HCT116 (cell line): ENCODE measurements around the gene AP1B1. TPM values are rescaled to one million over a fixed set of nuclear protein-coding genes. Genes with fewer than 3 reads are reported as not detected.
"Not testable (repeated sequence)": the region's sequence is repeated elsewhere in the genome, so short reads cannot be mapped to it uniquely, and the experiment has no call there.

ENCODE experiments used
- ATAC-seq: fragments of 200-7000 bp; cut with Tn5 transposase; 2 replicates; pipeline ENCODE4 v1.9.1; 2020; ENCODE audit warnings: mild to moderate bottlenecking, moderate library complexity
- BruUV-seq: library from RNA; stranded (reverse); fragments of 400-500 nt; replicated peaks from 2 replicates; lab custom pipeline; 2021; lab: Mats Ljungman, UMichigan
- CTCF ChIA-PET: fragments of 300-600 bp; sonication (Branson Sonifier 250); formaldehyde crosslinking; loops from one replicate; lab custom pipeline; 2021; ENCODE audit warnings: antibody characterized with exemption; lab: Charles Lee
- POLR2A ChIA-PET: fragments of 300-600, 350-600 bp; sonication (Branson Sonifier 250); formaldehyde crosslinking; loops from one replicate; lab custom pipeline; 2021; ENCODE audit warnings: antibody characterized with exemption; lab: Charles Lee
- RAD21 ChIA-PET, 2 experiments: fragments of 300-600 bp; sonication (Branson Sonifier 250); formaldehyde crosslinking; loops; one replicate each; lab custom pipeline; 2023; ENCODE audit warnings: low total read pairs in 2 of 2; ENCODE audit not compliant: uncharacterized antibody in 2 of 2, unreplicated experiment in 2 of 2, low non-redundant PET in 1 of 2; lab: Charles Lee
- DNase-seq: peaks from one replicate; pipeline ENCODE4 v3.0.0-alpha.2; 2010; ENCODE audit warnings: low read depth, low spot score
- H2AFZ ChIP-seq: fragments of 200-600 bp; shearing (Covaris generic), sonication (generic); 2 replicates; pipeline ENCODE4 v1.6.1; 2017; ENCODE audit warnings: low read depth, mixed run types, mixed read lengths, antibody characterized with exemption, low read length; ENCODE audit not compliant: poor library complexity, severe bottlenecking
- H3K27ac ChIP-seq: 2 replicates; pipeline ENCODE4 v1.5.1; 2012; ENCODE audit warnings: low read depth, low read length
- H3K27me3 ChIP-seq: fragments of 200-600 bp; sonication (generic); 2 replicates; pipeline ENCODE4 v1.6.1; 2016; ENCODE audit warnings: mixed run types, low read length, mixed read lengths; ENCODE audit not compliant: insufficient read depth
- H3K36me3 ChIP-seq, 2 experiments: fragments of 200-500 bp in 1 of 2; fragments of 200-600 bp in 1 of 2; sonication (Bioruptor generic) in 1 of 2; sonication (generic) in 1 of 2; 2 replicates each; pipeline versions ENCODE4 v1.5.1 to v1.6.1; 2014 to 2016; ENCODE audit warnings: low read length in 2 of 2, inconsistent platforms in 1 of 2, mixed read lengths in 1 of 2, mixed run types in 1 of 2; ENCODE audit not compliant: insufficient read depth in 2 of 2, control insufficient read depth in 1 of 2
- H3K4me1 ChIP-seq, 2 experiments: fragments of 200-600 bp in 1 of 2; sonication (generic) in 1 of 2; 2 replicates each; pipeline versions ENCODE4 v1.5.1 to v1.6.1; 2012 to 2017; ENCODE audit warnings: low read length in 2 of 2, inconsistent platforms in 1 of 2, mild to moderate bottlenecking in 1 of 2, mixed read lengths in 1 of 2, mixed run types in 1 of 2, moderate library complexity in 1 of 2; ENCODE audit not compliant: insufficient read depth in 2 of 2, control insufficient read depth in 1 of 2
- H3K4me2 ChIP-seq: fragments of 200-600 bp; sonication (generic); 2 replicates; pipeline ENCODE4 v1.6.1; 2017; ENCODE audit warnings: mixed run types, low read length, mixed read lengths
- H3K4me3 ChIP-seq, 2 experiments: fragments of 200-600 bp in 1 of 2; sonication (generic) in 1 of 2; replicated peaks in 1 of 2; 2 replicates each; pipeline ENCODE4 v1.5.1; 2011 to 2016; ENCODE audit warnings: low read length in 2 of 2, control low read depth in 1 of 2, low read depth in 1 of 2, mild to moderate bottlenecking in 1 of 2, mixed read lengths in 1 of 2, mixed run types in 1 of 2
- H3K79me2 ChIP-seq: fragments of 200-600 bp; sonication (generic); 2 replicates; pipeline ENCODE4 v1.6.1; 2017; ENCODE audit warnings: mild to moderate bottlenecking, mixed run types, low read length, moderate library complexity, mixed read lengths; ENCODE audit not compliant: insufficient read depth
- H3K9ac ChIP-seq: fragments of 200-600 bp; sonication (generic); 2 replicates; pipeline ENCODE4 v1.6.1; 2016; ENCODE audit warnings: low read length, mixed read lengths
- H3K9me2 ChIP-seq: fragments of 200-600 bp; sonication (generic), shearing (Covaris generic); 2 replicates; pipeline ENCODE4 v1.6.1; 2017; ENCODE audit warnings: mixed run types, mild to moderate bottlenecking, moderate library complexity; ENCODE audit not compliant: insufficient read depth
- H3K9me3 ChIP-seq, 2 experiments: fragments of 200-500 bp in 1 of 2; fragments of 200-600 bp in 1 of 2; sonication (Bioruptor generic) in 1 of 2; sonication (generic) in 1 of 2; 2 replicates each; pipeline ENCODE4 v1.6.1; 2014 to 2017; ENCODE audit warnings: low read length in 2 of 2, mixed read lengths in 2 of 2, inconsistent platforms in 1 of 2, low read depth in 1 of 2, mild to moderate bottlenecking in 1 of 2, mixed run types in 1 of 2, moderate library complexity in 1 of 2; ENCODE audit not compliant: control insufficient read depth in 1 of 2, insufficient read depth in 1 of 2
- H4K20me1 ChIP-seq: fragments of 200-600 bp; sonication (generic), shearing (Covaris generic); 2 replicates; pipeline ENCODE4 v1.6.1; 2017; ENCODE audit warnings: mixed run types, mild to moderate bottlenecking, moderate library complexity; ENCODE audit not compliant: insufficient read depth
- ATF3 ChIP-seq: IDR thresholded peaks from 2 replicates; pipeline ENCODE4 v1.6.1; 2012
- CBX3 ChIP-seq: IDR thresholded peaks from 2 replicates; pipeline ENCODE4 v1.6.1; 2012; ENCODE audit warnings: low read depth
- CTCF ChIP-seq, 3 experiments: fragments of 200-600 bp in 1 of 3; sonication (generic) in 1 of 3; IDR thresholded peaks in 2 of 3; conservative IDR thresholded peaks in 1 of 3; 2 replicates each; pipeline ENCODE4 v1.5.1; 2012 to 2017; ENCODE audit warnings: low read depth in 2 of 3, low read length in 2 of 3, antibody characterized with exemption in 1 of 3, borderline replicate concordance in 1 of 3, control low read depth in 1 of 3, mild to moderate bottlenecking in 1 of 3, mixed read lengths in 1 of 3, mixed run types in 1 of 3, moderate library complexity in 1 of 3; ENCODE audit not compliant: insufficient read depth in 1 of 3
- EGR1 ChIP-seq: IDR thresholded peaks from 2 replicates; pipeline ENCODE4 v1.6.1; 2012; ENCODE audit warnings: low read depth
- ELF1 ChIP-seq: IDR thresholded peaks from 2 replicates; pipeline ENCODE4 v1.6.1; 2012; ENCODE audit warnings: low read depth, borderline replicate concordance
- EZH2phosphoT487 ChIP-seq: fragments of 200-600 bp; IDR thresholded peaks from 2 replicates; pipeline ENCODE4 v1.6.1; 2018; ENCODE audit warnings: antibody characterized with exemption, borderline replicate concordance
- FOSL1 ChIP-seq: IDR thresholded peaks from 2 replicates; pipeline ENCODE4 v1.6.1; 2012; ENCODE audit warnings: low read depth
- JUND ChIP-seq: IDR thresholded peaks from 2 replicates; pipeline ENCODE4 v1.6.1; 2012
- POLR2AphosphoS5 ChIP-seq: IDR thresholded peaks from 2 replicates; pipeline ENCODE4 v1.6.1; 2011; ENCODE audit warnings: mild to moderate bottlenecking, low read depth, low read length, moderate library complexity
- RAD21 ChIP-seq: IDR thresholded peaks from 2 replicates; pipeline ENCODE4 v1.6.1; 2012; ENCODE audit warnings: low read depth, mild to moderate bottlenecking
- SIN3A ChIP-seq: IDR thresholded peaks from 2 replicates; pipeline ENCODE4 v1.6.1; 2012; ENCODE audit warnings: low read depth
- SP1 ChIP-seq: IDR thresholded peaks from 2 replicates; pipeline ENCODE4 v1.6.1; 2012; ENCODE audit warnings: low read depth
- SRF ChIP-seq: IDR thresholded peaks from 2 replicates; pipeline ENCODE4 v1.6.1; 2012; ENCODE audit warnings: low read depth
- TCF7L2 ChIP-seq: IDR thresholded peaks from 2 replicates; pipeline ENCODE4 v1.7.0; 2011; ENCODE audit warnings: borderline replicate concordance, inconsistent platforms; ENCODE audit not compliant: insufficient read depth, insufficient read length; ENCODE audit errors: extremely low read depth
- YY1 ChIP-seq: IDR thresholded peaks from 2 replicates; pipeline ENCODE4 v1.6.1; 2011; ENCODE audit warnings: low read length, low read depth, moderate library complexity, mild to moderate bottlenecking; ENCODE audit not compliant: insufficient replicate concordance; ENCODE audit errors: extremely low read depth
- ZBTB33 ChIP-seq: IDR thresholded peaks from 2 replicates; pipeline ENCODE4 v1.6.1; 2011; ENCODE audit warnings: mild to moderate bottlenecking, low read length, moderate library complexity; ENCODE audit not compliant: insufficient replicate concordance; ENCODE audit errors: extremely low read depth
- ZFX ChIP-seq: fragments of 450-650 bp; IDR thresholded peaks from 2 replicates; pipeline ENCODE4 v1.6.1; 2017
- intact Hi-C: fragments of 100-400 bp; cut with micrococcal nuclease; formaldehyde crosslinking; loops from 2 replicates; pipeline ENCODE4 v1.10.0; 2022
- total RNA-seq: library from RNA; stranded (reverse); gene quantifications from one replicate; pipeline ENCODE4 v1.2.1, GENCODE V29; 2021; ENCODE audit not compliant: unreplicated experiment

AP1B1 gene
- total RNA-seq, 1 experiment from 2014 or later, result 60.4 TPM

- no peak overlapping the region for H3K4me3 ChIP-seq
- no peaks in the 10 kb centered on the region for H3K27me3 ChIP-seq
- POLR2A ChIA-PET, result no interaction called here
- CTCF ChIA-PET, result no interaction called here
- H3K79me2 ChIP-seq, result no peaks in the 10 kb centered on the region
- no peaks in the 10 kb centered on the region for H3K4me1 ChIP-seq
- H2AFZ ChIP-seq, result no peak overlapping the region
- no peaks in the 10 kb centered on the region for H3K36me3 ChIP-seq
- no peaks in the 10 kb centered on the region for H3K9me2 ChIP-seq
- H3K9ac ChIP-seq, result no peak overlapping the region
- RAD21 ChIA-PET, result no interaction called here
- no peak overlapping the region for H3K27ac ChIP-seq
- no TSS peak for BruUV-seq
- TF ChIP-seq ELF1, result no peak
- TF ChIP-seq SIN3A, result no peak
- TF ChIP-seq ATF3, result no peak
- no peak for TF ChIP-seq TCF7L2
- no peak for TF ChIP-seq ZBTB33
- no peak for TF ChIP-seq ZFX
- TF ChIP-seq CTCF (IDR thresholded peaks at IDR 0.05 in 2 of 3, conservative IDR thresholded peaks at IDR 0.05 in 1 of 3; ENCODE audit: borderline replicate concordance in 1 of 3, insufficient read depth in 1 of 3, low read depth in 2 of 3, low read length in 2 of 3), result no peak
- no peak for TF ChIP-seq SRF
- TF ChIP-seq RAD21, result no peak
- no peak for TF ChIP-seq EGR1
- TF ChIP-seq EZH2phosphoT487, result no peak
- no peak for TF ChIP-seq SP1
- no peak for TF ChIP-seq POLR2AphosphoS5
- TF ChIP-seq JUND, result no peak
- no peak for TF ChIP-seq FOSL1
- no peak for TF ChIP-seq YY1
- no peak for TF ChIP-seq CBX3
- no peak overlapping the region for H3K4me2 ChIP-seq
- no peak for ATAC-seq
- no peaks in the 10 kb centered on the region for H4K20me1 ChIP-seq
- H3K9me3 ChIP-seq, result no peaks in the 10 kb centered on the region
- DNase-seq, result no peak
- intact Hi-C loops, result no loop called here
These were observed 20.6 kb upstream of the AP1B1 start for GRCh38 chr22:29408940-29409339.

- H3K9ac ChIP-seq, H2AFZ ChIP-seq, H3K4me2 ChIP-seq, H3K27ac ChIP-seq, H4K20me1 ChIP-seq, BruUV-seq, intact Hi-C loops, DNase-seq, RAD21 ChIA-PET, H3K79me2 ChIP-seq, H3K9me2 ChIP-seq, H3K36me3 ChIP-seq, H3K4me1 ChIP-seq, POLR2A ChIA-PET, H3K27me3 ChIP-seq, H3K9me3 ChIP-seq, CTCF ChIA-PET, H3K4me3 ChIP-seq, ATAC-seq: not testable (repeated sequence)
These were observed 13.2 kb upstream of the AP1B1 start for GRCh38 chr22:29401538-29401937.
